C4-2B (cell line): Measurements from ENCODE around the gene CTNNA1.

ENCODE experiments used
- H3K27ac ChIP-seq: fragments of 450-650 bp; 2 replicates; pipeline ENCODE4 v1.5.1; 2017
- ZFX ChIP-seq: fragments of 450-650 bp; IDR thresholded peaks from 2 replicates; pipeline ENCODE4 v1.6.1; 2017
- TF ChIP-seq, protein P1 (sequence below): fragments of 450-650 bp; conservative IDR thresholded peaks from 2 replicates; pipeline ENCODE4 v1.5.1; 2017; ENCODE audit warnings: mild to moderate bottlenecking

Gene CTNNA1

DNA sequence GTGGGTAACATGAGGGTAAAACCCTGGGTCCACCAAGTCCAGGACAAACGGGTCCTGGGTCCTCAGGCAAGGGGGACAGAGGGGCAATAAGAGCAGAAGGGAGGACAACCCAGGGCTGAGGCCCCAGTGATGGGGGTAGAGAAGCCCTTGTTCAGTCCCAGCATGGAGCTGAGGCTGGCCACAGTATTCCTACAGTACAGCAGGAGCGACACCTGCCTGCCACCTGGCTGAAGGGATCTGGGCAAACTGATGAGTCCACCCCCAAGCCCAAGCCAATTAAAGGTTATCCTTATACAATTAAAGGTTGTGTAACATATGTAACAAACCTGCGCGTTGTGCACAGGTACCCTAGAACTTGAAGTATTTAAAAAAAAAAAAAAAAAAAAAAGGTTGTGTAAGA is 219.6 kb downstream of the CTNNA1 start:
- H3K27ac ChIP-seq, result no peak overlapping the region
- TF ChIP-seq ZFX, result no peak
- TF ChIP-seq, protein P1, sequence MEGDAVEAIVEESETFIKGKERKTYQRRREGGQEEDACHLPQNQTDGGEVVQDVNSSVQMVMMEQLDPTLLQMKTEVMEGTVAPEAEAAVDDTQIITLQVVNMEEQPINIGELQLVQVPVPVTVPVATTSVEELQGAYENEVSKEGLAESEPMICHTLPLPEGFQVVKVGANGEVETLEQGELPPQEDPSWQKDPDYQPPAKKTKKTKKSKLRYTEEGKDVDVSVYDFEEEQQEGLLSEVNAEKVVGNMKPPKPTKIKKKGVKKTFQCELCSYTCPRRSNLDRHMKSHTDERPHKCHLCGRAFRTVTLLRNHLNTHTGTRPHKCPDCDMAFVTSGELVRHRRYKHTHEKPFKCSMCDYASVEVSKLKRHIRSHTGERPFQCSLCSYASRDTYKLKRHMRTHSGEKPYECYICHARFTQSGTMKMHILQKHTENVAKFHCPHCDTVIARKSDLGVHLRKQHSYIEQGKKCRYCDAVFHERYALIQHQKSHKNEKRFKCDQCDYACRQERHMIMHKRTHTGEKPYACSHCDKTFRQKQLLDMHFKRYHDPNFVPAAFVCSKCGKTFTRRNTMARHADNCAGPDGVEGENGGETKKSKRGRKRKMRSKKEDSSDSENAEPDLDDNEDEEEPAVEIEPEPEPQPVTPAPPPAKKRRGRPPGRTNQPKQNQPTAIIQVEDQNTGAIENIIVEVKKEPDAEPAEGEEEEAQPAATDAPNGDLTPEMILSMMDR, result no peak

DNA sequence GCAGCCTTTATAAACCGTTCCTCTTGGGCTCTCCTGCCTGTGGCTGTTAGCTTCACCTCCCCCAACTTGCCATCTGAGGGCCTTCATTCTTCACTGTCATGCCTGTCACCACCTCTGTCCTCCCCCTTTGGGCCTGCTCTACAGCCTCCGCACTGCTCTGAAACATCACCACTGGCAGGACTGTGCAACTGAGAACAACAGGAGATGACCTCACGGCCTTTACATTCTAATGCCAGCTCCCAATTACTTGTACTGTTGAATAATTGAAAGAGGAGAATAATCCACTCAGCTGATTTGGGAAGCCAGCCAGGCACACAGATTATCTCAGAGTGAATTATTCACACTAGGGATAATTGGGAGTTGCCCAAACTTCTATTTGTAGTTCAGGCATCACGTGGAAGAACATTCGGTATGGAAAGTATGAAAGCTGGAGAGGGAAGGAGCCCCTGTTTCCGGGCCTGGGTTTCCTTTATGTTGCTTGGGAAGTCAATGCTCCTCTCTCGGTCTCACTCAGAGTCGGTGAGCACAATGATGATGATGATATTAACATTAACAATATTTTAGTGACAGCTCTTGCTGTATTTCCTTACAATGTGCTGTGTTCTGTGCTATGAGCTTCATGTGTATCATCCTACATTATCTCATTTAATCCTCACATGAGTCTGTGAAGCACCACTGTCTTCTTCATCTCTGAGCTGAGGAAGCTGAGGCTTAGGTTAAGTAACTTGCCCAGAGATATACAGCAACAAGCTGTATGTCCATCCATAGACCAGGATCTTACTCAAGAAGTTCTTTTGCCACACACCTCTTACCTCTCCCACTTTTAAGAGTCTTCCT is 221.2 kb downstream of the CTNNA1 start:
- TF ChIP-seq, protein P1, result no peak
- TF ChIP-seq ZFX, result no peak
- no peak overlapping the region for H3K27ac ChIP-seq

DNA sequence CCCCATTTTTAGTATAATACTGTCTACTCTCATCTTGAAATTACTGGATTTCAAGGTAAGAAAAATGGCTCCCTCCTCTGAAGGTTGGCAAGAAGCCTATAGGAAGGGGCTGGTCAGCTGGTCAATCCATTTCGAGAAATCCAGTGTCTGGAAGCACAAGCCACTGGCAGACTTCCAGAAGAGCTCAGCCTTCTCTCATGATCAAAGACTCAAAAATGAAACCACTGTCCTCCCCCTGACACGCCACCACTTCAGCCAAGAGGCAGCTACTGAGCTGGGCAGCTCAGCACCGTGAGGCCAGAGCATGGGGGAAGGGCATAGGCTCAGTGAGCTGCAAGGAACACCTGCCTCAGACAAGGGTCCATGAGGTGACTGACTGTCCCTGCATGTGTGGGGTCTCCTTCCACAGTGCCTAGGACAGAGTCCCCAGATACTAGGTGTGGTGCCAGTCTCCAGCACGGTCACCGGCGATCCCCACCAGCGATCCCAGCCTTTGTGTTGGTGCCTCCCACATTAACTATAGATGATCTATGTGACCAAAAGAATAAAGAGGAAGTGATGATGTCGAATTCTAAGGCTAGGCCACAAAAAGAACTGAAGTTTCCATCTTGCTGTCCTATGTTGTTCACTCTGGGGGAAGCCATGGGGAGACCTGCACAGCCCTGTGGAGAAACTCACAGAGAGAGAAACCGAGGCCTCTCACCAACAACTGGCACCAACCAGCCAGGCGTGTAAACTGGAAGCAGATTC is 222.0 kb downstream of the CTNNA1 start:
- H3K27ac ChIP-seq, result no peak overlapping the region
- TF ChIP-seq, protein P1, result no peak
- no peak for TF ChIP-seq ZFX

DNA sequence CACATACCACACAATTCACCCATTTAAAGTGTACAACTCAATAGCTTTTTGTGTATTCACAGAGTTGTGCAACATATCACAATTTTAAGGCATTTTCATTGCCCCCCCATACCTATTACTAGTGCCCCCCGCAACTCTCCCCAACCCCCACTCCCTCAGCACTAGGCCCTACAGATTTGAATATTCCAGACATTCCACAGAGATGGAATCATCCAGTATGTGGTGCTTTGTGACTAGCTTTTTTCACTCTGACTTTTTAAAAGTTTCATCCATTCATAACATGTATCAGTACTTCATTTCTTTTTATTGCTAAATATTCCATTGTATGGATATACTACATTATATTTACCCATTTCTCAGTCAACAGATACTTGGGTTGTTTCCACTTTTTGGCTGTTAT is 224.9 kb downstream of the CTNNA1 start:
- no peak overlapping the region for H3K27ac ChIP-seq

DNA sequence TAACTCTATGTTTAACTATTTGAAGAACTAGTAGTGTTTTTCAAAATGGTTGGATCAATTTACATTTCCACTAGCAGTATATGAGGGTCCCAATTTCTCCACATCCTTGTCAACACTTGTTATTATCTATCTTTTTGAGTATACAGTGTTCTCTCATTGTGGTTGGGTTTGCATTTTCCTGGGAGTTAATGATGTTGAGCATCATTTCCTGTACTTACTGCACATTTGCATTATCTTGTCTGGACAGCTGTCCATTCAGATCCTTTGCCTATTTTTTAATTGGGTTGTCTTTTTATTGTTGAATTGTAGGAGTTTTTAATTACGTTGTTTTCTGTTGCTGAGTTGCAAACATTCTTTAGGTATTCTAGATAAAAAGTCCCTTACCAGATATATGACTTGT is 225.4 kb downstream of the CTNNA1 start:
- TF ChIP-seq, protein P1, result no peak
- no peak for TF ChIP-seq ZFX

More for the DNA sequence above, 224.9 kb downstream of the CTNNA1 start:
- TF ChIP-seq ZFX, result no peak
- TF ChIP-seq, protein P1, result no peak

DNA sequence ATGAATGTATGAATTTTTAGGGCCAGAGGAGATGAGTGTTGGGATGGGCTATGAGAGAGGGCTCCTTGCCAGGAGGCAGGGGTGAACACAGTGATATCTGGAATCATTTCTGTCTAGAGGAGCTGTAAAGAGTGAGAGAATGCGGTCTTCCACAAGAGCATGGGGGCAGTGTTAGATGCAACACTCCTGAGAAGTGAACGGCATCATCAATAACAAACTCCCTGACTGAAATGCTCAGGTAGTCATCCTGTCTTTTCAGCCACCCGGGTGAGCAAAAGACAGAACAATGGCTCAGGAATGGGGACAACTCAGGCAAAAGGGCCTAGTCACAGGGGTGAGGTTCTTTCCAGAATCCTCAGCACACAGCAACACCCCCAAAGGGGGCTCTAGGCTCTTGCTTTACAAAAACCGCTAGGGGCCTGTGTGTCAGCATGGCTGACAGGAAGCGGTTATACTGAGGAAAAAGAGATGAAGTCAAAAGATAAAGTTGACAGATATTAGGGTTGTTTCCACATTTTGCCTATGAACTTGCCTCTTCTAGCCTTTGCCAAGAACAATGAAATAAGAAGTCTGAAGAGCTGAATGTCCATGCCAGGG is 226.6 kb downstream of the CTNNA1 start:
- H3K27ac ChIP-seq, result no peak overlapping the region
- no peak for TF ChIP-seq ZFX
- TF ChIP-seq, protein P1, result no peak

More for the DNA sequence above, 225.4 kb downstream of the CTNNA1 start:
- no peak overlapping the region for H3K27ac ChIP-seq

DNA sequence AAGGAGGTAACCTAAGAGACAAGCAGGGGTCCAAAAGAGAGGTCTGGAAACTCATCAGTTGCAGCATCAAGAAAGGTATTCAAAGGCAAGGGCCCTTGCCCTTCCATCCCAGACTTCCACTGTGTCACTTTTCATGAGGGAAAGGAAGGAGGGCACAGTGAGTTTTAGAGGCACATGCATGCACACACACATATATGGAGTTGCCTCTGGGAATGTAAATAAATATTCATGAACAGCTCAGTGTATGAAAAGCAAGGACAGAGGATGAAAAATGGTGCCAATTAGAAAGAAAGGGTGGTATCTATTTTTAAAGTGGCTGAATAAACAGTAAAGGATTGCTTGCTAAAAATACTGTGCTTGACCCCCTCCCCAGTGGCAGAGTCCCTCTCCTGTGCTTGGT is 227.2 kb downstream of the CTNNA1 start:
- TF ChIP-seq, protein P1, result no peak
- no peak for TF ChIP-seq ZFX

More for the DNA sequence above, 227.2 kb downstream of the CTNNA1 start:
- no peak overlapping the region for H3K27ac ChIP-seq
